ENCODE data around the gene AP1S1. TPM values are rescaled to one million over a fixed set of nuclear protein-coding genes. Genes with fewer than 3 reads are reported as not detected.

The AP1S1 gene
- total RNA-seq, 1 donor from 2014 or later: 30.4 TPM

- no peak for DNase-seq (ENCODE audit: low spot score)
These were observed 15.7 kb downstream of the AP1S1 start for GRCh38 chr7:101169838-101170551.

GRCh38 chr7:101170617-101171441, 16.6 kb downstream of the AP1S1 start:
- no peak for DNase-seq (ENCODE audit: low spot score)

- no peak for DNase-seq (ENCODE audit: low spot score)
These were observed 17.2 kb downstream of the AP1S1 start for GRCh38 chr7:101171442-101171837.

- DNase-seq (ENCODE audit: low spot score): no peak
These were observed 18.0 kb downstream of the AP1S1 start for GRCh38 chr7:101172005-101172853.

GRCh38 chr7:101172854-101173751, 18.8 kb downstream of the AP1S1 start:
- no peak for DNase-seq (ENCODE audit: low spot score)

- no peak for DNase-seq (ENCODE audit: low spot score)
These were observed 19.5 kb downstream of the AP1S1 start for GRCh38 chr7:101173752-101174244.

- DNase-seq (ENCODE audit: low spot score): no peak
These were observed 20.1 kb downstream of the AP1S1 start for GRCh38 chr7:101174322-101174854.

GRCh38 chr7:101175664-101176063, 21.4 kb downstream of the AP1S1 start:
- DNase-seq (ENCODE audit: low spot score): no peak

- no peak for DNase-seq (ENCODE audit: low spot score)
These were observed 23.4 kb downstream of the AP1S1 start for GRCh38 chr7:101177644-101178043.

GRCh38 chr7:101179117-101179516, 24.8 kb downstream of the AP1S1 start:
- DNase-seq (ENCODE audit: low spot score): no peak

GRCh38 chr7:101179713-101180112, 25.4 kb downstream of the AP1S1 start:
- DNase-seq (ENCODE audit: low spot score): no peak

GRCh38 chr7:101180130-101180755, 26.0 kb downstream of the AP1S1 start, which contains the start of gene NAT16:
Gene NAT16 (minus strand): TSS chr7:101180293. CDS start chr7:101174807, 5,486 bp downstream.
- DNase-seq (ENCODE audit: low spot score): no peak

- no peak for DNase-seq (ENCODE audit: low spot score)
These were observed 31.1 kb downstream of the AP1S1 start for GRCh38 chr7:101185258-101185839.

GRCh38 chr7:101186194-101186593, 31.9 kb downstream of the AP1S1 start:
- DNase-seq (ENCODE audit: low spot score): no peak

GRCh38 chr7:101186844-101187428, 32.7 kb downstream of the AP1S1 start:
- no peak for DNase-seq (ENCODE audit: low spot score)

- no peak for DNase-seq (ENCODE audit: low spot score)
These were observed 34.8 kb downstream of the AP1S1 start for GRCh38 chr7:101189109-101189508.

GRCh38 chr7:101195884-101196283, 41.6 kb downstream of the AP1S1 start:
- DNase-seq (ENCODE audit: low spot score): no peak

GRCh38 chr7:101197991-101198390, 43.7 kb downstream of the AP1S1 start:
- no peak for DNase-seq (ENCODE audit: low spot score)

- DNase-seq (ENCODE audit: low spot score): no peak
These were observed 44.2 kb downstream of the AP1S1 start for GRCh38 chr7:101198476-101198875.

Data from mesenteric fat pad (tissue), 1 donor.